SW 1271 (cell line): ENCODE data around the gene TMEM184B.

Source experiments
- DNase-seq, 2 experiments: peaks; one replicate each; lab custom pipeline; 2025; lab: John Stamatoyannopoulos, UW

The TMEM184B gene

GRCh38 chr22:38205261-38206128 lies 67.3 kb downstream of the TMEM184B start:
- DNase-seq = no peak

GRCh38 chr22:38204784-38205183 lies 68.0 kb downstream of the TMEM184B start:
- DNase-seq = no peak

- DNase-seq = no peak
Observed at GRCh38 chr22:38203855-38204514, 68.8 kb downstream of the TMEM184B start.

DNA sequence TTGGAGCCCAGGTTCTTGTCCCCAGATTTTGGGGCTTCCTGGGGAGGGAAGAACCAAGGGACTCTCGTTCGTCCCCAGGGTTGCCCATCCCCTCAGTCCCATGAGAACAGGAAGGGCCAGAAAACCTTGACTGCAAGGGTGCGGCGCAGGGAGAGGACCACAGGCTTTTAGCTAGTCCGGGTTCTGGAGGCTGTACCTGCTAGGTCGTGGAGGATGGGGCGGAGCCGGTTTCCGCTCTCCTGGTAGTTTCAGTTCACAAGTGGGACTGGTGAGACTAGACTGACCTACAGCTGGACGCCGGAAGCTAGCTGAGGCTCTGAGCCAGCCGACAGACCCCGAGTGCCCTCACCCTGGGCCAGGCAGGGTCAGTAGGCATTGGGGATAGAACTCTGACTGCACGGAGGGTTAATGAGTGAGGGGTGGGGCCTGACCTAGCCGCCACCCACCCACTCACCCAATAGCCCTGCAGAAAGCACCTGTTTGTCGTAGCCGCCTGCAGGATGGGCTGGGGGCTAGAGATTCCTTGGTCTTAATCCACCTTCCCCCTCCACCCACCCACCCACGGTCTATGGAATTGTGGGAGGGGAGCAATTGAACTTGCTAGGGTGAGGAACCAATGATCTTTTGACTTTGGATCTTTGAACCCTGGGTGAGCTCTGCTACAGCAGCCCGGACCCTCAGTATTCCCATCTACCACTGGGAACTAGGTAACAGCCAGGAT lies 69.6 kb downstream of the TMEM184B start:
- peak in 1 of 2 experiments; percentile 29 for DNase-seq

GRCh38 chr22:38202437-38203089 lies 70.2 kb downstream of the TMEM184B start:
- DNase-seq = peak in 1 of 2 experiments; percentile 36

DNA sequence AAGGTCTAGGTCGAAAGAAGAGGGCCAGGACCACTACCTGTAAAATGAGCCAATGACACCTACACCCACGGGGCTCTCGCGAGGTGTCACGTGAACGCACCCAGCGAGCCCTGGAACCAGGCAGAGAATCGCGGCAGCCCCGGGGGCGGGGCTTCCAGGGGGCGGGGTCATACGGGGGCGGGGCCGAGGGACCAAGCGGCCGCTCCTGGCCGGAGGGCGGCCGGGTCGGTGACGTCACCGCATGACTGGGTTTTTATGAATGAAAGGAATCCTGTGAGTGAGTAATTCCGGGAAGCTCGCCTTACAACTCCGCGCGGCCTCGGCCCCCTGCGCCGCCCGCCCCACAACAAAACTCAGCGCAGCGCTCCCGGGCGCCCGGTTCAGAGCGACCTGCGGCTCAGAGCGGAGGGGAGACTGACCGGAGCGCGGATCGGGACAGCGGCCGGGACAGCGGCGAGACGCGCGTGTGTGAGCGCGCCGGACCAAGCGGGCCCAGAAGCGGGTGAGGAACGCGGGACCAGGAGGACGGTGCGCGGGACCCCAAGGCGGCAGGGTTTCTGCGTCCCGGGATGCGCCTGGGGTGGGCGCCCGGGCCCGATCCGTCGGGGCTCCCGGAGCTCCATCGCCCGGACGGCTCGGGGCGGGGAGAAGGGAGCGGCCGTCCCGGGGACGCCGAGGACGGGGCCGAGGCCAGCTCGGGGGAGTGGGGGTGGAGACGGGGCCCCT lies 70.9 kb downstream of the TMEM184B start, which contains the start of gene MAFF:
Gene MAFF, plus strand, starts transcription at position 284 of the 726 bp plus-strand sequence. CDS start 11,860 bp downstream, outside the sequence.
- peak; percentile 47 to 83 for DNase-seq

DNA sequence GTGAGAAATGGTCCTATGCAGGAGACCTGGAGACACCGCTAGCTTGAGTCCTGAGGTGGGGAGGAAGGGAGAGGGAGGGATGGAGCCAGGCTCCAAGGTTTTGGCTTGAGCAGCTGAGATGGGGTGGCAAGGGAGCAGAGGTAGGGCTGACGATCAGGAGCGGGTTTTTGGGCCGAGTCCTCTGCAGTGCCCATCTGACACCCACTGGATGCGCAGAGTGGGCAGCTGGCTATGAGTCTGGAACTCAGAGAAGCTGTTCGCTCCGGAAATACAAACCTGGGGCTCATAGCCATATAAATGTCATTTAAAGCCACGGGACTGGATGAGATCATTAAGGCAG lies 71.5 kb downstream of the TMEM184B start:
- DNase-seq = no peak

DNA sequence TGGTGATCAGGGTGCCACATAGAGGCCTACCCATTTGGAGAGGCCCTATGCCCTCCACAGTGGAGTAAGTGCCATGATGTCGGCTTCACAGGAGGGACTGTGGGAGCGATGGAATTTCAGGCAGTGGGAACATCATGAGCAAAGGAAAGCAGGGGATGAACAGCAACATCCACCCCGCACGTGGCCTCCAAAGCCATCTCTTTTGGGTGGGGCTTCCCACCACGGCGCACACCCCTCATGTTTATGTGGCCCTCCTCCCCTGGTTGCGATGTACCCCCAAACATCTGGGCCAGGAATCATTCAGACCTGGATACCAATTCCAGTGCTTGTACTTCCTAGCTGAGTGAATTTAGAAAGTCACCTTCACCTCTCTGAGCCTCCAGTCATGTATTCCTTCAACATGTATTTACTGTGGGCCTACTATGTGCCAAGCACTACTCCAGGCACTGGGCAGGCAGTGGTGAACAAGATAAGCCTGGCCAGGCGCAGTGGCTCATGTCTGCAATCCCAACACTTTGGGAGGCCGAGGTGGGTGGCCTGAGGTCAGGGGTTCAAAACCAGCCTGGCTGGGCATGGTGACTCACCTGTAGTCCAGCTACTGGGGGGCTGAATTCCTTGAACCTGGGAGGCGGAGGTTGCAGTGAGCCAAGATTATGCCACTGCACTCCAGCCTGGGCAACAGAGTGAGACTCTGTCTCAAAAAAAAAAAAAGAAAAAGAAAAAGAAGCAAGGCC lies 72.8 kb downstream of the TMEM184B start:
- no peak for DNase-seq

DNA sequence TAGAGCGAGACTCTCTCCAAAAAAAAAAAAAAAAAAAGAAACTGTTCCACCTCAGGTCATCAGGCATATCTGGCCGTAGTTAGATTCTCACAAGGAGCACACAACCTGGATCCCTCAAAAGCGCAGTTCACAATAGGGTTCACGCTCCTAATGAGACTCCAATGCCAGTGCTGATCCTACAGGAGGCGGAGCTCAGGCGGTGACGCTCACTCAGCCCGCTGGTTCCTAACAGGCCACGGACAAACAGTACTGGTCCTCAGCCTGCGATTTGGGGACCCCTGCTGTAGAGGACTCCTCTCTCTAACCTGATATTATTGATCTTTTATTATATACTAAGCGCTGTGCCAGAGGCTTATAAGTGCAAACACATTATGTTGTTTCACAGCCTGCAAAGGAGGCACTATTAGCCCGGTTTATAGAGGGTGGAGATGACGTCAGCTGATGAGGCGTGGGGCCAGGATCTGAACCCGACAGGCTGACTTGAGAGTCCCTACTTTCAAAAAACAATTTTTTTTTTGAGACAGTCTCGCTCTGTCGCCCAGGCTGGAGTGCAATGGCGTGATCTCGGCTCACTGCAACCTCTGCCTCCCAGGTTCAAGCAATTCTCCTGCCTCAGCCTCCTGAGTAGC lies 75.9 kb downstream of the TMEM184B start:
- DNase-seq = no peak

DNA sequence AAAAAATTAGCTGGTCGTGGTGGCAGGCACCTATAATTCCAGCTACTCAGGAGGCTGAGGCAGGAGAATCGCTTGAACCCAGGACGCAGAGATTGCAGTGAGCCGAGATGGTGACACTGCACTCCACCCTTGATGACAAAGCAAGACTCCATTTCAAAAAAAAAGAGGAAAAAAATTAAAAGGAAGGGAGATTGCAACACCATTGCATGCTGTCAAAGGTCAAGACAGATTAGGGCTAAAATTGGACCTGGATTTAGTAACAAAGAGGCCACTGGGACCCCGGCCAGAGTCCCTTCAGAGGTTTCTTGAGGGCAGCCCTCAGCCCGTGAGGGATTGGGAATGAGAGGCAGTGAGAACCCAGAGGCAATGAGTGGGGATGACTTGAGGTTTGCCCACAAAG lies 79.2 kb downstream of the TMEM184B start:
- DNase-seq = no peak

- no peak for DNase-seq
Observed at GRCh38 chr22:38192475-38192863, 80.3 kb downstream of the TMEM184B start.

DNA sequence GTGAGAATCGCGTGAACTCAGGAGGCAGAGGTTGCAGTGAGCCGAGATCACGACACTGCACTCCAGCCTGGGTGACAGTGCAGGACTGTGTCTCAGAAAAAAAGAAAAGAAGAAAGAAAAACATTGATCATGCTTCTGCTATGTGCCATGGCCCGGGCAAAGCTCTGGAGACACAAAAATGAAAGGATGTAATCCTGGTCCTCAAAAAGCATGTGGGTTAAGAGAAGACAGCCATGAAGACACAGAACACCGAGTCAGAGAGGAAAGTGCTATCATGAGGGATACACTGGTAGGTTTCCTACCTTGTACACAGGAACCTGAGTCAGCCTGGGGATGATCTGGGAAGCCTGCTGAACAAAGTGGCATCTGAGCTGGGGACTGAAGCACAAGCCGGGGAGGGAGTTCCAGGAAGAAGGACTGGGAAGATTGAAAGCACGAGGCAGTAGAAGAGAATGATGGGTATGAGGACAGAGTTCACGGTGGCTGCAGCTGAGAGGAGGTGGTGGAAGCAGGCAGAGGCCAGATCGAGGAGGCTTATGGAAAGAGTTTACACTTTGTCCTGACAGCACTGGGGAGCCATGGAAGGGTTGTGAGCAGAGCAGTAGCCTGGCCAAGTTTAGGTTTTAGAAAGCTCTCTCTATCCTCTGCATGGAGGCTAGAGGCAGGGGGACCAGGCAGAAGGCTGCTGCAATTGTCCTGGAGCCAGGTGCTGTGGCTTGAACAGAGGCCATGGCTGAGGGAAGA lies 80.9 kb downstream of the TMEM184B start:
- no peak for DNase-seq

DNA sequence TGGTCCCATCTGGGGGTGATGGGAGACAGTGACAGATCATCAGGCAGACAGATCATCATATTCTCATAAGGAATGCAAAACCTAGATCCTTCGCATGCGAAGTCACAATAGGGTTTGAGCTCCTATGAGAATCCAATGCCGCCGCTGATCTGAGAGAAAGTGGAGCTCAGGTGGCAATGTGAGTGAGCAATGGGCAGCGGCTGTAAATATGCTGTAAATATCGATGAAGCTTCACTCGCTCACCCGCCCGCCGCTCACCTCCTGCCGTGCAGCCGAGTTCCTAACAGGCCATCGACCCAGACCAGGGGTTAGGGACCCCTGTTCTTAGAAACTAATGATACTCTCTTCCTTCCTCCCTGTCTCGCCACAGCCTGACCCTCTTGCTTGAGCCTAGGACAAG lies 81.8 kb downstream of the TMEM184B start:
- no peak for DNase-seq

GRCh38 chr22:38190581-38190980 lies 82.2 kb downstream of the TMEM184B start:
- DNase-seq = no peak

- DNase-seq = no peak
Observed at GRCh38 chr22:38189104-38189503, 83.7 kb downstream of the TMEM184B start.

- DNase-seq = no peak
Observed at GRCh38 chr22:38187413-38188212, 85.2 kb downstream of the TMEM184B start.

DNA sequence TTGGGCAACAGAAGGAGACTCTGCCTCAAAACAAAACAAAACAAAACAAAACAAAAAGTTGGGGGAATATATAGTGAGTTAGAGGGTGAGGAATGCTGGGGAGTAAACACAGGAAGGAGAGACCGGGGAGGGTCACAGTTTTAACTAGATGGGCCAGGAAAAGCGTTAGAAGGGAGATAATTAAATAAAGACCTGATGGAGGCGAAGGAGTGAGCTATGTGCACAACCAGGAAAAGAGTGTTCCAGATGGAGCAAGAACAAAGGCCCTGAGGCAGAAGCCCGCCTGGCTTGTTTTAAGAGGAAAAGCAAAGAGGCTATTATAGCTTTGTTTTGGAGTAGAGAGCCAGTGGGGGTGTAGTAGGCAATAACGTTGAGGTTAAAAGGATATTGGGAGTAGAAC lies 86.4 kb downstream of the TMEM184B start:
- DNase-seq = no peak

DNA sequence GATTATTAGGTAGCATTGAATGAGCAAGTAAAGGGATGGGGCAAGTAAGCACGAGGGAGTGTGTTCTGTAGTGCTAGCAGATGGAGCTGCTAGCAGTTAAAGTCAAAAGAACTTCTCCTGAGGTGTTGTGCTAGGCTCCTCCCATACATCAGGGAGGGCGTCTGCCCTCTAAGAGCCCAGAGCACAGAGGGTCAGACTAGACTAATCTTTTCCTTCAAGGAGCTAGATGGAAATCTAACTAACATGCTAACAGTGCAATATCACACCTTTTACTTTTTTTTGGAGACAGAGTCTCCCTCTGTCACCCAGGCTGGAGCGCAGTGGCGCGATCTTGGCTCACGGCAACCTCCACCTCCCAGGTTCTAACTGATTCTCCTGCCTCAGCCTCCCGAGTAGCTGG lies 88.0 kb downstream of the TMEM184B start:
- DNase-seq = no peak
